ENCODE measurements around the gene DCC.

DNA sequence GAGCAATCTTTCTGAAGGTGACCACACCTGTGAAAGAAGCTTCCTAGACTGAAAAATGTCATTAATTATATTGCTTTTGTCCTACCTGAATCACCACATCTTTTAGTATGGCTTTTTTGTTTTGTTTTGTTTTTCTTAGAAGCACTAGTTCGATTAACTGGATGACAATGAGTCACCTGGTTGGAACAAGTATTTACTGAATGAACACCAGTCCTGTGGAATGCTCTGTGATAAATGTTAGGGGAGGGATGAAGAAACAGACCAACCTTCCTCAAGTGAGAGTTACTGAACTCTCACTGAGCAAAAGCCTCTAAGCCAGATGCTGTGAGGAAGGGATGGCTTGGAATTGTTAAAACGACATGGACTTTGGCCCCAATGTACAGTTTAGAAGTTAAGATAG lies 26.8 kb upstream of the DCC start:
- TF ChIP-seq, protein P1, sequence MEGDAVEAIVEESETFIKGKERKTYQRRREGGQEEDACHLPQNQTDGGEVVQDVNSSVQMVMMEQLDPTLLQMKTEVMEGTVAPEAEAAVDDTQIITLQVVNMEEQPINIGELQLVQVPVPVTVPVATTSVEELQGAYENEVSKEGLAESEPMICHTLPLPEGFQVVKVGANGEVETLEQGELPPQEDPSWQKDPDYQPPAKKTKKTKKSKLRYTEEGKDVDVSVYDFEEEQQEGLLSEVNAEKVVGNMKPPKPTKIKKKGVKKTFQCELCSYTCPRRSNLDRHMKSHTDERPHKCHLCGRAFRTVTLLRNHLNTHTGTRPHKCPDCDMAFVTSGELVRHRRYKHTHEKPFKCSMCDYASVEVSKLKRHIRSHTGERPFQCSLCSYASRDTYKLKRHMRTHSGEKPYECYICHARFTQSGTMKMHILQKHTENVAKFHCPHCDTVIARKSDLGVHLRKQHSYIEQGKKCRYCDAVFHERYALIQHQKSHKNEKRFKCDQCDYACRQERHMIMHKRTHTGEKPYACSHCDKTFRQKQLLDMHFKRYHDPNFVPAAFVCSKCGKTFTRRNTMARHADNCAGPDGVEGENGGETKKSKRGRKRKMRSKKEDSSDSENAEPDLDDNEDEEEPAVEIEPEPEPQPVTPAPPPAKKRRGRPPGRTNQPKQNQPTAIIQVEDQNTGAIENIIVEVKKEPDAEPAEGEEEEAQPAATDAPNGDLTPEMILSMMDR (IDR thresholded peaks at IDR 0.05; ENCODE audit: low read length), result no peak
- TF ChIP-seq EZH2 (optimal IDR thresholded peaks at IDR 0.05; ENCODE audit: low read depth, low read length), result no peak
- no peak for TF ChIP-seq EZH2phosphoT487 (IDR thresholded peaks at IDR 0.05; ENCODE audit: low read length)

Measured in MM.1S (cell line).